Measurements from ENCODE around the gene CALR. TPM values are rescaled to one million over a fixed set of nuclear protein-coding genes. Genes with fewer than 3 reads are reported as not detected.
A peak's percentile ranks its signal among the peaks of the same experiment; 100 is the strongest.

CALR gene
- total and polyA plus RNA-seq, 9 of the 15 experiments (the other 6 are each of a cell fraction or from before 2014, with no cell fraction given), result 126 to 811 (median 642) TPM

DNA sequence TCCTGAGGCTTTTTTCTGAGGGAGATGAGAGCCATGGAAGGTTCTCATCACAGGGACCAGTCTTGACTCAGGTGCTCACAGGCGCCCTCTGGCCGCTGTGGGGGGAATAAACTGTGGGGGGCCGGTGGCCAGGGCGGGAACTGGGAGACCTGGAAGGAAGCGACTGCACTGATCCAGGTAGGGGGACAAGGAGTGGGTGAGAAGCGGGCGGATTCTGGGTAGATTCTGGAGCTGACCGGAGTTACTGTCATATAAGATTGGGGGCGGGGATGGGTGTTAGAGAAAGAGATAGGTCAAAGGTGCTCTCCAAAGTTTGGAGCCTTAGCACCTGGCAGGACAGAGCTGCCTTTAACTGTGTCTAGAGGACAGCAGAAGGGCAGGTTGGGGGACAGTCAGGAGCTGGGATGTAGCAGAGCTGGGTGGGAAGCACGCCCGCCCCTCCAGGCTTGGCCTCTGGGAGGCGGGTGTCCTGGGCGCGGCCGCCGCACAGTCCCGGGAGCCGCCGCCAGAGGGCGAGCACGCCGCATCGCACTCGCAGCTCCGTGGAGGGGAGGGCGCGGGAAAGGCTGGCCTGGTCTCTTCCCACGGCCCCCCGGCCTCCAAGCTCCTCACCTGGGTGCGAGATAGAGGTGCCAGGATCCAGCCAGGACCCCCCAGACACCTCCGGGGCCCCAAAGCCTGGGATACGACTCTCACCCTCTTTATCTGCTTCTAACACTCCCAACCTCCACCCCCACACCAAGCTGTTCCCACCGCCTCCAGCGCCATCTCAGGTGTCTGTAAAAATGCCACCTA, 26.8 kb downstream of the CALR start (continued):
- TF ChIP-seq, protein P1, sequence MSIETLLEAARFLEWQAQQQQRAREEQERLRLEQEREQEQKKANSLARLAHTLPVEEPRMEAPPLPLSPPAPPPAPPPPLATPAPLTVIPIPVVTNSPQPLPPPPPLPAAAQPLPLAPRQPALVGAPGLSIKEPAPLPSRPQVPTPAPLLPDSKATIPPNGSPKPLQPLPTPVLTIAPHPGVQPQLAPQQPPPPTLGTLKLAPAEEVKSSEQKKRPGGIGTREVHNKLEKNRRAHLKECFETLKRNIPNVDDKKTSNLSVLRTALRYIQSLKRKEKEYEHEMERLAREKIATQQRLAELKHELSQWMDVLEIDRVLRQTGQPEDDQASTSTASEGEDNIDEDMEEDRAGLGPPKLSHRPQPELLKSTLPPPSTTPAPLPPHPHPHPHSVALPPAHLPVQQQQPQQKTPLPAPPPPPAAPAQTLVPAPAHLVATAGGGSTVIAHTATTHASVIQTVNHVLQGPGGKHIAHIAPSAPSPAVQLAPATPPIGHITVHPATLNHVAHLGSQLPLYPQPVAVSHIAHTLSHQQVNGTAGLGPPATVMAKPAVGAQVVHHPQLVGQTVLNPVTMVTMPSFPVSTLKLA (conservative IDR thresholded peaks at IDR 0.05), result peak; percentile 31 to 72; a peak in 2 of 4 replicates
- TF ChIP-seq ASH1L (IDR thresholded peaks at IDR 0.05; ENCODE audit: borderline replicate concordance, low read depth, partially characterized antibody) (peak; percentile 16), ZNF239 (CRISPR knock-in tag; IDR thresholded peaks at IDR 0.05) (no peak), NFRKB (IDR thresholded peaks at IDR 0.05; ENCODE audit: low read depth) (peak; percentile 61; the same call in 1 of the 2 replicates), KAT7 (CRISPR knock-in tag; IDR thresholded peaks at IDR 0.05; ENCODE audit: borderline replicate concordance) (peak; percentile 84; the same call in 1 of the 2 replicates), PCBP1 (IDR thresholded peaks at IDR 0.05; ENCODE audit: low read depth, low read length, poor library complexity, severe bottlenecking) (peak; percentile 74), DPF2 (IDR thresholded peaks at IDR 0.05) (peak; percentile 77), HMG20A (CRISPR knock-in tag; conservative IDR thresholded peaks at IDR 0.05) (no peak), OTX1 (CRISPR knock-in tag; IDR thresholded peaks at IDR 0.05) (no peak), TAF15 (IDR thresholded peaks at IDR 0.05; ENCODE audit: low read depth, low read length) (no peak), ZNF785 (CRISPR knock-in tag; IDR thresholded peaks at IDR 0.05) (no peak), PRPF4 (IDR thresholded peaks at IDR 0.05; ENCODE audit: insufficient read depth, low read depth, low read length, poor library complexity, severe bottlenecking) (peak; percentile 49), SRSF9 (IDR thresholded peaks at IDR 0.05; ENCODE audit: borderline replicate concordance, low read depth, low read length) (no peak), E2F3 (CRISPR knock-in tag; IDR thresholded peaks at IDR 0.05) (no peak; the same call in 1 of the 2 replicates), HDAC1 (IDR thresholded peaks at IDR 0.05) (peak in 1 of 2 experiments; percentile 72; a peak in 1 of 4 replicates)
- TF ChIP-seq, protein P2, sequence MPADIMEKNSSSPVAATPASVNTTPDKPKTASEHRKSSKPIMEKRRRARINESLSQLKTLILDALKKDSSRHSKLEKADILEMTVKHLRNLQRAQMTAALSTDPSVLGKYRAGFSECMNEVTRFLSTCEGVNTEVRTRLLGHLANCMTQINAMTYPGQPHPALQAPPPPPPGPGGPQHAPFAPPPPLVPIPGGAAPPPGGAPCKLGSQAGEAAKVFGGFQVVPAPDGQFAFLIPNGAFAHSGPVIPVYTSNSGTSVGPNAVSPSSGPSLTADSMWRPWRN (IDR thresholded peaks at IDR 0.05; ENCODE audit: low read depth), result no peak
- TF ChIP-seq, protein P3, sequence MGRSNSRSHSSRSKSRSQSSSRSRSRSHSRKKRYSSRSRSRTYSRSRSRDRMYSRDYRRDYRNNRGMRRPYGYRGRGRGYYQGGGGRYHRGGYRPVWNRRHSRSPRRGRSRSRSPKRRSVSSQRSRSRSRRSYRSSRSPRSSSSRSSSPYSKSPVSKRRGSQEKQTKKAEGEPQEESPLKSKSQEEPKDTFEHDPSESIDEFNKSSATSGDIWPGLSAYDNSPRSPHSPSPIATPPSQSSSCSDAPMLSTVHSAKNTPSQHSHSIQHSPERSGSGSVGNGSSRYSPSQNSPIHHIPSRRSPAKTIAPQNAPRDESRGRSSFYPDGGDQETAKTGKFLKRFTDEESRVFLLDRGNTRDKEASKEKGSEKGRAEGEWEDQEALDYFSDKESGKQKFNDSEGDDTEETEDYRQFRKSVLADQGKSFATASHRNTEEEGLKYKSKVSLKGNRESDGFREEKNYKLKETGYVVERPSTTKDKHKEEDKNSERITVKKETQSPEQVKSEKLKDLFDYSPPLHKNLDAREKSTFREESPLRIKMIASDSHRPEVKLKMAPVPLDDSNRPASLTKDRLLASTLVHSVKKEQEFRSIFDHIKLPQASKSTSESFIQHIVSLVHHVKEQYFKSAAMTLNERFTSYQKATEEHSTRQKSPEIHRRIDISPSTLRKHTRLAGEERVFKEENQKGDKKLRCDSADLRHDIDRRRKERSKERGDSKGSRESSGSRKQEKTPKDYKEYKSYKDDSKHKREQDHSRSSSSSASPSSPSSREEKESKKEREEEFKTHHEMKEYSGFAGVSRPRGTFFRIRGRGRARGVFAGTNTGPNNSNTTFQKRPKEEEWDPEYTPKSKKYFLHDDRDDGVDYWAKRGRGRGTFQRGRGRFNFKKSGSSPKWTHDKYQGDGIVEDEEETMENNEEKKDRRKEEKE (IDR thresholded peaks at IDR 0.05; ENCODE audit: borderline replicate concordance in 1 of 2, control insufficient read depth in 1 of 2, low read depth in 2 of 2, low read length in 1 of 2), result no peak
- TF ChIP-seq, protein P4, sequence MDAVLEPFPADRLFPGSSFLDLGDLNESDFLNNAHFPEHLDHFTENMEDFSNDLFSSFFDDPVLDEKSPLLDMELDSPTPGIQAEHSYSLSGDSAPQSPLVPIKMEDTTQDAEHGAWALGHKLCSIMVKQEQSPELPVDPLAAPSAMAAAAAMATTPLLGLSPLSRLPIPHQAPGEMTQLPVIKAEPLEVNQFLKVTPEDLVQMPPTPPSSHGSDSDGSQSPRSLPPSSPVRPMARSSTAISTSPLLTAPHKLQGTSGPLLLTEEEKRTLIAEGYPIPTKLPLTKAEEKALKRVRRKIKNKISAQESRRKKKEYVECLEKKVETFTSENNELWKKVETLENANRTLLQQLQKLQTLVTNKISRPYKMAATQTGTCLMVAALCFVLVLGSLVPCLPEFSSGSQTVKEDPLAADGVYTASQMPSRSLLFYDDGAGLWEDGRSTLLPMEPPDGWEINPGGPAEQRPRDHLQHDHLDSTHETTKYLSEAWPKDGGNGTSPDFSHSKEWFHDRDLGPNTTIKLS (IDR thresholded peaks at IDR 0.05; ENCODE audit: borderline replicate concordance, low read depth), result peak; percentile 37; the same call in 1 of the 2 replicates
